Keratinocyte (primary cell): Measurements from ENCODE around the gene LARGE1. TPM values are rescaled to one million over a fixed set of nuclear protein-coding genes. Genes with fewer than 3 reads are reported as not detected.

Experiments
- DNase-seq: peaks from one replicate; pipeline ENCODE4 v3.0.0-alpha.2; 2011; ENCODE audit warnings: low read depth, missing footprints, low spot score
- FAIRE-seq: peaks from 2 replicates; lab custom pipeline; 2011; peaks lifted over from hg19 to GRCh38; lab: Jason Lieb, UNC
- H2AFZ ChIP-seq: 2 replicates; pipeline ENCODE4 v1.6.0; 2012; ENCODE audit warnings: low read length, control low read depth, inconsistent platforms; ENCODE audit not compliant: control insufficient read depth
- H3K27ac ChIP-seq: 2 replicates; pipeline ENCODE4 v1.5.1; 2011; ENCODE audit warnings: low read length; ENCODE audit not compliant: control insufficient read depth, insufficient read depth
- H3K27me3 ChIP-seq: 3 replicates; pipeline ENCODE4 v1.6.0; 2011; ENCODE audit warnings: low read length; ENCODE audit not compliant: control insufficient read depth, insufficient read depth; ENCODE audit errors: extremely low read depth
- H3K36me3 ChIP-seq, 2 experiments: 2 replicates in 1 of 2; 3 replicates in 1 of 2; pipeline ENCODE4 v1.5.1; 2011; ENCODE audit warnings: low read length in 2 of 2, mild to moderate bottlenecking in 1 of 2; ENCODE audit not compliant: control insufficient read depth in 2 of 2, insufficient read depth in 2 of 2; ENCODE audit errors: extremely low read depth in 1 of 2
- H3K4me1 ChIP-seq: 3 replicates; pipeline ENCODE4 v1.5.1; 2011; ENCODE audit warnings: low read length; ENCODE audit not compliant: control insufficient read depth, insufficient read depth; ENCODE audit errors: extremely low read depth
- H3K4me2 ChIP-seq: 3 replicates; pipeline ENCODE4 v1.6.0; 2011; ENCODE audit warnings: low read depth, low read length; ENCODE audit not compliant: control insufficient read depth, insufficient read depth; ENCODE audit errors: extremely low read depth
- H3K4me3 ChIP-seq, 3 experiments: fragments of 200-600 bp in 1 of 3; sonication (generic) in 1 of 3; 2 replicates in 2 of 3; 3 replicates in 1 of 3; pipeline ENCODE4 v1.5.1; 2011 to 2016; ENCODE audit warnings: low read length in 3 of 3, mild to moderate bottlenecking in 3 of 3, control low read depth in 2 of 3, inconsistent platforms in 1 of 3, low read depth in 1 of 3, mixed read lengths in 1 of 3, mixed run types in 1 of 3, moderate library complexity in 1 of 3; ENCODE audit not compliant: control insufficient read depth in 2 of 3, insufficient read depth in 2 of 3; ENCODE audit errors: extremely low read depth in 1 of 3
- H3K79me2 ChIP-seq: 2 replicates; pipeline ENCODE4 v1.6.0; 2012; ENCODE audit warnings: low read length; ENCODE audit not compliant: control insufficient read depth, insufficient read depth
- H3K9ac ChIP-seq: 3 replicates; pipeline ENCODE4 v1.6.0; 2011; ENCODE audit warnings: low read length; ENCODE audit not compliant: control insufficient read depth, insufficient read depth; ENCODE audit errors: extremely low read depth
- H3K9me1 ChIP-seq: 3 replicates; pipeline ENCODE4 v1.6.0; 2011; ENCODE audit warnings: low read length; ENCODE audit not compliant: control insufficient read depth, insufficient read depth; ENCODE audit errors: extremely low read depth
- H3K9me3 ChIP-seq: 2 replicates; pipeline ENCODE4 v1.5.1; 2012; ENCODE audit warnings: low read depth, low read length; ENCODE audit not compliant: control insufficient read depth
- H4K20me1 ChIP-seq: 3 replicates; pipeline ENCODE4 v1.6.0; 2011; ENCODE audit warnings: low read length; ENCODE audit not compliant: control insufficient read depth, insufficient read depth; ENCODE audit errors: extremely low read depth
- CTCF ChIP-seq, 3 experiments: IDR thresholded peaks in 1 of 3; conservative IDR thresholded peaks in 1 of 3; optimal IDR thresholded peaks in 1 of 3; 2 replicates in 2 of 3; 3 replicates in 1 of 3; pipeline versions ENCODE3 to v1.5.1; 2011; ENCODE audit warnings: low read length in 3 of 3, mild to moderate bottlenecking in 3 of 3, moderate library complexity in 2 of 3, control low read depth in 1 of 3, inconsistent platforms in 1 of 3; ENCODE audit not compliant: insufficient read depth in 2 of 3; ENCODE audit errors: extremely low read depth in 1 of 3
- EZH2 ChIP-seq: IDR thresholded peaks from one replicate; pipeline ENCODE4 v1.6.1; 2012; ENCODE audit warnings: inconsistent platforms, mild to moderate bottlenecking, low read length, moderate library complexity
- dilution Hi-C: fragments of 300-500 bp; cut with MboI; formaldehyde crosslinking; loops from one replicate; pipeline ENCODE4 v1.7.0; 2020; ENCODE audit warnings: low sequenced_read_pairs; ENCODE audit not compliant: extremely low pct_ligation_motif_present
- polyA plus RNA-seq, 5 experiments: library from polyadenylated mRNA; depleted of rRNA in 3 of 5; stranded (reverse) in 3 of 5; stranded (forward) in 1 of 5; unstranded in 1 of 5; fragments of >200 nt; gene quantifications; 1 replicate in 1 of 5; 2 replicates in 3 of 5; 3 replicates in 1 of 5; pipeline versions ENCODE4 v1.2.1 to v1.2.3, GENCODE V29; 2011 to 2012; ENCODE audit warnings: missing spikeins in 2 of 5, low read depth in 1 of 5, low replicate concordance in 1 of 5

Gene LARGE1
- polyA plus RNA-seq, 1 donor (not counting 4 experiments of a cell fraction or from before 2014, with no cell fraction given) = 4.5 TPM

GRCh38 chr22:33477120-33478111 is 442.9 kb downstream of the LARGE1 start:
- TF ChIP-seq EZH2 (no peak), CTCF (optimal IDR thresholded peaks at IDR 0.05 in 1 of 3, IDR thresholded peaks at IDR 0.05 in 1 of 3, conservative IDR thresholded peaks at IDR 0.05 in 1 of 3; ENCODE audit: extremely low read depth in 1 of 3, insufficient read depth in 2 of 3, low read length in 3 of 3) (no peak)
- Histone ChIP-seq H3K9ac (no peak overlapping the region), H3K27me3 (no peaks in the 10 kb centered on the region), H3K36me3 (no peaks in the 10 kb centered on the region), H3K79me2 (no peaks in the 10 kb centered on the region), H3K4me3 (no peak overlapping the region), H4K20me1 (no peaks in the 10 kb centered on the region), H3K9me1 (no peaks in the 10 kb centered on the region), H2AFZ (no peak overlapping the region), H3K9me3 (no peaks in the 10 kb centered on the region), H3K4me1 (no peaks in the 10 kb centered on the region), H3K4me2 (no peak overlapping the region), H3K27ac (no peak overlapping the region)
- DNase-seq = no peak
- dilution Hi-C loops = no loop called here
- FAIRE-seq = no peak

- no peaks in the 10 kb centered on the region for H3K4me1 ChIP-seq
- TF ChIP-seq CTCF (optimal IDR thresholded peaks at IDR 0.05 in 1 of 3, IDR thresholded peaks at IDR 0.05 in 1 of 3, conservative IDR thresholded peaks at IDR 0.05 in 1 of 3; ENCODE audit: extremely low read depth in 1 of 3, insufficient read depth in 2 of 3, low read length in 3 of 3) = no peak
- no peak for TF ChIP-seq EZH2
- no peak overlapping the region for H3K4me3 ChIP-seq
- H3K27me3 ChIP-seq = no peaks in the 10 kb centered on the region
- H3K79me2 ChIP-seq = no peaks in the 10 kb centered on the region
- no peak for DNase-seq
- dilution Hi-C loops = no loop called here
- H2AFZ ChIP-seq = no peak overlapping the region
- H4K20me1 ChIP-seq = no peaks in the 10 kb centered on the region
- FAIRE-seq = no peak
- no peak overlapping the region for H3K27ac ChIP-seq
- H3K9me1 ChIP-seq = no peaks in the 10 kb centered on the region
- no peaks in the 10 kb centered on the region for H3K36me3 ChIP-seq
- H3K4me2 ChIP-seq = no peak overlapping the region
- no peak overlapping the region for H3K9ac ChIP-seq
- no peaks in the 10 kb centered on the region for H3K9me3 ChIP-seq
Observed at GRCh38 chr22:33476716-33477115, 443.6 kb downstream of the LARGE1 start.
